ENCODE results near the gene MYL7. TPM values are rescaled to one million over a fixed set of nuclear protein-coding genes. Genes with fewer than 3 reads are reported as not detected.

Gene MYL7
- total RNA-seq, 1 donor: not detected

GRCh38 chr7:44150966-44151941 is 10.1 kb upstream of the MYL7 start:
- no peak for DNase-seq (ENCODE audit: low read depth in 2 of 3, low spot score in 2 of 3)

DNA sequence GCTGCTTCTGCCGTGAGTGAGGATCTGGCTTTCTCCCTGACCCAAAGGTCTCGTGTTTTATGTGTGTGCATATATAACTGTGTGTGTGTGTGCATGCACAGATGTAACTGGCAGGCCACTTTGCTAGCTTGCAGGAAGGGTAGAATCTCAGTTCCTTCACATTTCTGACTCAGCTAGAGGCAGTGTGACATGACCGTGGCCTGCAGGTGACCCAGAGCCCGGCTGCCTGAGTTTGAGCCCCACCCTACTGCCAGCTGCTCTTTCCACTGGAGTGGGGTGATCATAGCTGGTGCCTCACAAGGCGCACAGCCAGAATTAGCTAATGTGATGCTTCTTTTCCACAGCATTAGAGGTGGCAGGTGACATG is 9.3 kb upstream of the MYL7 start:
- DNase-seq (ENCODE audit: low read depth in 2 of 3, low spot score in 2 of 3): no peak

DNA sequence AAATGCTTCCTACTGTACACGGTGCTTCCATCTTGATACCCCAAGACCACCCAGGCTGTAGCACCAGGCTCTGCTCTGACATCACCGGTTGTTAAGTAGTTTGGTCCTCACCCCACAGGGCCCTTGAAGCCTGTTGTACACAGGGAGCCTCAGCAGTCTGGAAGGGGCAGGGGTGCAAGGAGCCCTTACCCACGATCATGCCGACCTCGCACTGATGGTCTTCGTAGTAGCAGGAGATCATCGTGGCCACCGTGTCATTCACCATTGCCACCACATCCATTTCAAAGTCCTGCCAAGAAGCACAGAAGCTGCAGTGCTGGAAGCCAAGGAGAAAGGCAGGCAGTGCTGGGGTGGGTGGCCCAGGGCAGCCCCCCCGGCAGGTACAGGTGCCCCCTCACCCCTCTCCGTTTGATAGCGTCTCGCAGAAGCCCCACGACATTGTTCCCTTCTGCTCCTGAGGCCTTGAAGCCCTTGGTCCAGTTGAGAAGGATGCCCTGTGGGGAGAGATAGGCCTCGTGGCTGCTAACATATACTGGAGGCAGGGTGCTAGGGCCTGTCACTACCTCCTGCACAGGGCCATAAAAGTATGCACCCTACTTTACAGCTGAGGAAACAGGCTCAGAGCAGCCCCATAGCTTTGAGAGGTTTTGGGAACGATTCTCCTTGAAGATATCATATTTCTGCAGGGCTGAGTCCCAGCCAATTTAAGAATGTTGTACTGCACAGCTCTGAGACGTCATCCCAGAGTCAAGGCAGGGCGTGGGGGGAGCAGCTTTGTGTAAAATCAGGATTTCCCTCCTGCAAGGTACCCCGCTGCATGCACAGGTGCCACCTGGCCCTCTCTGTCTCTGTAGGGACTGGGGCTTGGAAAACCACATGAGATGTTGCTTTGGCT is 8.7 kb upstream of the MYL7 start:
- DNase-seq (ENCODE audit: low read depth in 2 of 3, low spot score in 2 of 3): no peak

GRCh38 chr7:44148961-44149536 is 7.9 kb upstream of the MYL7 start:
- DNase-seq (ENCODE audit: low read depth in 2 of 3, low spot score in 2 of 3): no peak

DNA sequence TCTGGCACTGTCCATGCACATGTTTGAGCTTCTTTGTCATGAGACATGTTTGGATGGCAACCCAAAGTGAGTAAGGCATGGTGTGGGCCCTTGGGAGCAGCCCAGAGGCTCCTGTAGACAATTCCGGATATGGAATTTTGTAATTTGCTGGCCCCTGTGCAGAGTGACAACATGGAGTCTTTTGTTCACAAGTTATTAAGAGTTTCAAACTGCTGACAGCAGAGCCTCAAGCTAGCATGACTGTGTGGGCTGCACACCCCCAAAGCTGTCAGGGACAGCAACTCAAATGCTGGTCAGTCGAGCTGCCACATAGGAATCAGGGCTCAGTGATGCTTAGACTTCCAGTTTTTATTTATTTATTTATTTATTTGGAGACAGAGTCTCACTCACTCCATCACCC is 7.0 kb upstream of the MYL7 start:
- no peak for DNase-seq (ENCODE audit: low read depth in 2 of 3, low spot score in 2 of 3)

GRCh38 chr7:44147026-44147991 is 6.2 kb upstream of the MYL7 start:
- DNase-seq (ENCODE audit: low read depth in 2 of 3, low spot score in 2 of 3): no peak

- peak in 2 of 3 donors; percentile 39 to 43 for DNase-seq (ENCODE audit: low read depth in 2 of 3, low spot score in 2 of 3)
Observed at GRCh38 chr7:44145969-44146911, 5.1 kb upstream of the MYL7 start.

DNA sequence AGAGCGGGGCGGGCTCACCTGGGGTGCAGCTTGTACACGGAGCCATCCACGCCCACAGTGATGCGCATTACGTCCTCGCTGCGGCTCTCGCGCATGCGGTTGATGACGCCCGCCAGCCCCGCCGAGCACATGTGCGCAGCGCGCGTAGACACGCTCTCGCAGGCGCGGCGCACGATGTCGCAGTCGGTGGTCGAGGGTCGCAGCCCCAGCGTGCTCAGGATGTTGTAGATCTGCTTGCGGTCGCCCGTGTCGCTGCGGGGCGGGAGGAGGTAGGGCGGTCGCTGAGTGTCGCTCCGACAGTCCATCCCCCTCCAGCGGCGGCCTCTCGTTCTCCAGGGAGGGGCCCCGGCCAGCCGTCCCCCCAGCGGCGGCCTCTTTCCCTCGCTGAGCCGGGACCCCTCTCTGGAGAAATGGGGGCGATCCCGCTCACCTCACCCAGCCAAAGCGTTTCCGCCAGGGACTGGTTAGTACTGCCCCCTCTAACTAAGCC is 4.4 kb upstream of the MYL7 start:
- peak in 2 of 3 donors; percentile 13 to 51 for DNase-seq (ENCODE audit: low read depth in 2 of 3, low spot score in 2 of 3)

GRCh38 chr7:44144968-44145478 is 3.9 kb upstream of the MYL7 start:
- DNase-seq (ENCODE audit: low read depth in 2 of 3, low spot score in 2 of 3): no peak

DNA sequence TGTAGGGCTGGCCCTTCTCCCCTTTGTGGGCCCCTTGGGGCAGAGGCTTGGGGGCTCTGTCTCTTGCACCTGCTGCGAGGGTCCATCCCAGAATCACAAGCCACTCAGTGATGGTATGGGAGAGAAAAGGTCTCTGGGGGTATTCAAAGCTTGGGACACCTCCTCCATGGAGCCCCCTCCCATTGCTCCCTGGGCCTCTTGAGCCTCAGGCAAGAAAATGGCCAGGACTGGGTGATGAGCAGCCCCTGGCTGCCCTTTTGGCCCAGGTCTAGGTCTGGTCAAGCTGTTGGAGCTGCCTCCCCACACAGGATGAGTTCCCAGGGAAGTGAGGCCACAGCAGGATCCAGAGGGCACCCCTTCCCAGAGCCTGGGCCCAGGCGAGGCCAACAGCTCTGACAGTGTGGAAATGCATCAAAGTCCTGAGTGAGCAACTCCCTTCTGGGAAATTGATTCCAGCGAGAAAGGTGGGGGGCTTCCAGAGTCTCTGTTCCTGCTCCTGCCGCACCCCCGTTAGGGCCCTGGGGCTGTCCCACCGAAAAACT is 3.4 kb upstream of the MYL7 start:
- no peak for DNase-seq (ENCODE audit: low read depth in 2 of 3, low spot score in 2 of 3)

DNA sequence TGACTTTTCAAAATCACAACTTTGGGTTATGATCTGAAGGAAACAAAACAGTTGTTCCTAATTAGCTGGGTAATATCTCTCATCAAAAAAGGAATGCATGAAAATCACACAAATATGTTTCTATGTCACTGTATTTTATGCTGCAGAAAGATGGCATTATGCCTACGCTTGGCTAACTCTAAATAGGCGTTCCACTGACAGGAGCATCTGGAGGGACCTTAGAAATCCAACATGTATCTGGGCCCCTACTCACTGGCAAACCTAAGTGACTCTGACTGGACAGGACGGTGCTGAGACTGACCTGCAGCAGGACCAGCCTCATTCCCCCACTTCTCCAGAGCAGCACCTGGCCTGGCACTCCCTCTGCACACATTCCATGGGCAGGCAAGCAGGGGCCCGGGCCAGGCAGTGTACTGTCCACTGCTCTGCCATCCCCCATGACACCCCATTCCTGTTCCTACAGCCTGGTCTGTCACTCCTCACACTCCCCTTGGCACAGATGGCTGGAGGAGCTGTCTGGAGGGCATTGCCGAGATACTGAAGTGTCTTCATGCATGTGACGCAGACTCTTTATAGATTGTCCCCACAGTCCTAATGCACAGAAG is 2.6 kb upstream of the MYL7 start:
- DNase-seq (ENCODE audit: low read depth in 2 of 3, low spot score in 2 of 3): no peak

GRCh38 chr7:44142028-44142427 is 896 bp upstream of the MYL7 start:
- no peak for DNase-seq (ENCODE audit: low read depth in 2 of 3, low spot score in 2 of 3)

DNA sequence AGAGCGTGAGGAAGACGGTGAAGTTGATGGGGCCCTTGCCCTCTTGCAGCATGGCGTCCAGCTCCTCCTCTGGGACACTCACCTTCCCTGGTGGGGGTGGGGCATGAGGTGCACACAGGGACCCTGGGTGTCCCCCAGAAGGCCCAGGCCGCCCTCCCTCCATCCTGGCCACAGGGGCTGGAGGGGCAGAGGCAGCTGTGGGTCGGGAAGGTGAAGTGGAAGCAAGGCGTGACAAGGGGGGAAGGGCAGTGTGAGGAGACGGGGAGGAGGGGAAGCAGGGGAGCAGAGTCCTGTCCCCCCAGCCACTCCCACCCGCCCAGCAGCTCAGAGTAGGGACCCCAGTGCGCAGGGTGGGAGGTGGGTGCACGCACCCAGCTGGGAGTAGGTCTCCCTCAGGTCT is 791 bp downstream of the MYL7 start:
- DNase-seq (ENCODE audit: low read depth in 2 of 3, low spot score in 2 of 3): no peak

GRCh38 chr7:44139311-44140010 is 1.7 kb downstream of the MYL7 start:
- no peak for DNase-seq (ENCODE audit: low read depth in 2 of 3, low spot score in 2 of 3)

GRCh38 chr7:44138698-44139097 is 2.4 kb downstream of the MYL7 start:
- DNase-seq (ENCODE audit: low read depth in 2 of 3, low spot score in 2 of 3): no peak

GRCh38 chr7:44136731-44137130 is 4.4 kb downstream of the MYL7 start:
- no peak for DNase-seq (ENCODE audit: low read depth in 2 of 3, low spot score in 2 of 3)

GRCh38 chr7:44134943-44135628 is 6.0 kb downstream of the MYL7 start:
- DNase-seq (ENCODE audit: low read depth in 2 of 3, low spot score in 2 of 3): no peak
